ENCODE results near the gene TBP.
"Not testable (repeated sequence)": the region's sequence is repeated elsewhere in the genome, so short reads cannot be mapped to it uniquely, and the experiment has no call there.

Gene TBP

GRCh38 chr6:170612256-170612804 is 58.2 kb downstream of the TBP start:
- not testable (repeated sequence) for DNase-seq

- DNase-seq, result not testable (repeated sequence)
Measured at GRCh38 chr6:170616020-170616554, 61.9 kb downstream of the TBP start.

Measured in NCI-H1436 treated with DMSO at 0.1 percent for 48 hours (cell line).